Measurements from ENCODE around the gene TMEM184A.

TMEM184A gene

GRCh38 chr7:1567049-1567771 lies 11.2 kb upstream of the TMEM184A start:
- DNase-seq: no peak

GRCh38 chr7:1566687-1567048 lies 10.7 kb upstream of the TMEM184A start:
- no peak for DNase-seq

DNA sequence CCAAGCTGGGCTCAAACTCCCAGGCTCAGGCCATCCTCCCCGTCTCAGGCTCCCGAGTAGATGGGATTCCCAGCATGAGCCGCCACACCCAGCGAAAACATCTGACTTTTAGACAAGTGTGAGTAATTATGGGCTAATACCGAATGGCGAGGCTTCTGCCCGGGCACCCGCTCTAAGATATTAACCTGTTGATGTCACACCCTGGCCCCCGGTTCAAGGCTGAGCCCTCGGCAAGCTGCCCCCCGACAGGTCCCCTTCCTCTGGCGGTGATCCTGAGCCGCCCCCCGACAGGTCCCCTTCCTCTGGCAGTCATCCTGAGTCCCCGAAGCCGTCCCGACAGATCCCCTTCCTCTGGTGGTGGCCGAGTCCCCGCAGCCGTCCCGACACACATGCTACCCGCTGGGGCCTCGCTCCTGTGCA lies 8.6 kb upstream of the TMEM184A start:
- peak in 1 of 4 experiments; percentile 13 for DNase-seq

- DNase-seq: peak in 3 of 4 experiments; percentile 15 to 48 (median 18)
Observed at GRCh38 chr7:1563981-1564602, 8.1 kb upstream of the TMEM184A start.

DNA sequence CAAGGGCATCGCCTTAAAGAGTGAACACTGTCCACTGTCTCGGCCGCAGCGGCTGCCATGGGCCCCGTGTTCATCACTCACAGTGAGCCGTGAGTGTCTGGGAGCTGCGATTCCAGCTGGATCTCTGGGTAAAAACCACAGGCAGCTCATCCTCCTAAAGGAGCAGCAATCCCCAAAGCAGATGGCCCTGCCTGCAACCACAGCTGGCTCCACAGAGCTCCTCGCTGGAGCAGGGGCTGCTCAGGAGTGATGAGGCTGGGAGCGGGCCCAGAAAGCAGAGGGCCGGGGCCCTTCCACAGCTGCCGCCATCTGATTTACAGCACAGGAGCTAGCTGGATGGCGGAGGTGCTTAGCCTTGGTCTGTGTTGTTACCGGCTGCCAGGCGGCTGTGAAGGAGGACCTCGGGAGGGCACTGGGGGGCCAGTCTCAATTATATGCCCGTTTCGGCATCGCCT lies 6.6 kb upstream of the TMEM184A start:
- no peak for DNase-seq

- DNase-seq: no peak
Observed at GRCh38 chr7:1562116-1562515, 6.1 kb upstream of the TMEM184A start.

GRCh38 chr7:1561036-1561940 lies 5.3 kb upstream of the TMEM184A start:
- no peak for DNase-seq

GRCh38 chr7:1560620-1561031 lies 4.6 kb upstream of the TMEM184A start:
- DNase-seq: no peak

- DNase-seq: no peak
Observed at GRCh38 chr7:1559626-1560590, 3.9 kb upstream of the TMEM184A start.

GRCh38 chr7:1558841-1559625 lies 3.0 kb upstream of the TMEM184A start:
- peak in 1 of 4 experiments; percentile 1 for DNase-seq

DNA sequence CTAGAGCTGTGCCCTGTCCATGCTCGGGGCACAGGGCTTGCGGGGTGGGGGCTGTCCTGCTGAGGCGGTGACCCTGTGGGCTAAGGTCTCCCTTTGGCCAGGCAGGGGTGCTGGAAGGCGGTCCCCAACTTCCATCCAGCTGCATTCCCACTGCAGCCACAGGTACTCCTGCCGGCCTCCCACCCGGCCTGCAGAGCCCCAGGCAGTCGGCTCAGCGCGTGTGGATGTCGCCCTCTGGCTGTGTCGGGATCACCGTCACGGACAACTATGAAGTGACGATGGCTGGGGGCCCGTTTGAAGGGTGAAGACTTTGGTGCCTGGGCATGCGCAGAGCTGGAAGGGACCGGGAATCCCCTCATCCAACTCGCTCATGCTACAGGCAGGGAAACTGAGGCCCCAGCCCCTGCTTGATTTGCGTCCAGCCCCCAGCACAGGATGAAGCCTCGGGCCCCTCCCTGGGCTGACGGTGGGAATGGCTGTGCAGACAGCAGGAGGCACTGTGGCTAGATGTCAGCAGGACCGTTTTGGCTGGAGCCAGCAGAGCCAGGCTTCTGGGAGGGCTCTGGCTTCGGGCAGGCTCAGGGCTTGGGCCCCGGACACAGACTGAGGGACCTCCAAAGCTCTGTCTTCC lies 2.3 kb upstream of the TMEM184A start:
- DNase-seq: peak in 2 of 4 experiments; percentile 8 to 17

DNA sequence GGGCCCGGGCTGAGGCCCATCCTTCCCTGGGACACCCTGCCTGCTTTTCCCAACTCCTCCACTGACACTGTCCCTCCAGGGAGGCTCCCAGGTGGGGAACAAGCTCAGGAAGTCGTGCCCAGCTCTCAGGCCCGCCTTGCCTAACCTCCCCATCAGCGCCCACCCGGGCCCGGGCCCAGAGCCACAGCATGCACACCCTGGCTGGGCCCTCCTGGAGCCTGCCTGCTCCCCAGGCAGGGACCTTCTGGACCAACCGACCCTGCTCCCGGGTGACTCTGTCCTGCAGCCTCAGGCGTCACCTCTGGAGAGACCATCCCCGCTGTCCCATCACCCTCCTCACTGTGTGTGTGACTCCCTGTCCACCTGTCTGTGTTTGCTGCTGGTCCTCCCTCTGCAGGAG lies 1.8 kb upstream of the TMEM184A start:
- DNase-seq: no peak

DNA sequence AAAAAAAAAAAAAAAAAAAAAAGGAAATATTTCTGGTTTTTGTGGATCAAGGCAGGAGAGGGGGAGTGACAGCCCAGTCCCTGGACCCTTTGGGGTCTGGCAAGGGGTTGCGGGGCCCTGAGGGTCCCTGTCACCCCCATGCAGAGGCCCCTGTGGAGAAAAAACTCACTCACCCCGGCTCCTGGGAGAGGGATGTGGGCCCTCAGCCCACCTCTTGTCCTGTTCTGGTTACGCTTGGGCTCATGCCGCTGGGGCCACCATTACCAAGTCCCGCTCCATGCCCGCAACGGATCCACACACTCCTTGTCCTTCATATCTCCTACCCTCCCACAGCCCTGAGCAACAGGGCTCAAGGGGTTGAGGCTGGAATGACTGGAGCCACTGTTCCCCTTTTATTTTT lies 1.0 kb upstream of the TMEM184A start:
- DNase-seq: no peak

GRCh38 chr7:1555046-1555812 lies 776 bp downstream of the TMEM184A start:
- no peak for DNase-seq

DNA sequence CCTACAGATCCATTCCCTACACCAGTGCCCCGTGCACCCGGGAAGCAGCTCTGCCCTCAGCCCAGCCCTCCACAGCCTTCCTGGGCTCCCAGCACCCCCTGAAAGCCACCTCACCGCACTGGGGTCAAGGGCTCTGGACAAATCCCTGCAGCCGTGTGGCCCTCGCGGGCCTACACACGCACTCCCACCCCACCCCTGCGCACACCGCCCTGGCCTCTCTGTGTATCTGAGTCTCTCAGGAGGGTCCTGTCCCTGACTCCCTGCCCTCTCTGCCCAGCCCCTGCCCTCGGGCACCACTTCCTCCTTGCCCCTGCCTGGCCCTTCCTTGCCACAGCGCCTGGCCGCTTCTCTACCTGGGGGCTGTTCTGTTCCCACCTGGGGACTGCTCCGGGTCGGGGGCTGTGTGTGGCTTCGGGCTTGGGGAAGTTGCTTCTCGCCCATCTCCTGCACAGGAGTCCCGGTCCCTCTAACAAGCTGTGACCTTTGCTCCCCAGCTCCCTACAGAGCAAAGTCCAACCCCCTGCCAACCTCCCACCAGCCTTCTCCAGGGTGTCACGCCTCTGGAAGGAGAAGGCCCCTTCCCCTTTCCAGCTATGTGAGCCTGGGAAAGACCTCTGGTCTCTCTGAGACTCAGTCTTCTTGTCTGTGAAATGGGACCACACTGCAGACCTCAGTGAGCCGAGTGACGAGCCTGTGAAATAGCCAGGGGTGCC lies 1.5 kb downstream of the TMEM184A start:
- DNase-seq: no peak

DNA sequence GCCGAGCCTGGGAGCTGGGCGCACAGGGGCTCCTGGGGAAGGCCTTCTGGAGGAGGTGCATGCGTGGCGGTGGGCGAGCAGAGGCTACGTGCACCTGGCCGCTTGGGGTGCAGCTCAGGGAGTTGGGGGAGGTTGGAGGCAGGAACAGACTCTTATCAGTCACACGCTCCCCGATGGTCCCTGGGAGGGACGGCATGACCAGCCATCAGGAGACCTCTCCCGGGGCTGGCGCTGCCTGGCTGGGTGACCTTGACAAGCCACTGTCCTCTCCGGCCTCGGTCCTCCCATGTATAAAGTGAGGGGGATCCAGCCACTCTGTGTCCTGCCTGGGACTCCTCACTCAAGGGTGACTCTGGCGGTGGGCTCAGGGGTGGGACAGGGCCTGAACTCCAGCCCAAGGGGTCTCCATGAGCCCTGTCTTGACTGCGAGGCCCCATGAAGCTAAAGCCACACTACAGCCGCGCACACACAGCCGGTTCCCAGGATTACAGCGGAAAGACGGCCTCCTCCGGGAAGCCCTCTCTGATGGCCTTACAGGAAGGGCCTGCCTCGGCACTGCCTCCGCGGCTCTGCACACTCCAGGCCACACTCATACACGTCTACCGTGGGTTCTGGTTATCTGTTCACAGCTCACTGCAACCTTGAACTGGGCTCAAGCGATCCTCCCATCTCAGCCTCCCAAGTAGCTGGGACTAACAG lies 2.3 kb downstream of the TMEM184A start:
- DNase-seq: no peak

GRCh38 chr7:1552200-1552599 lies 3.8 kb downstream of the TMEM184A start:
- no peak for DNase-seq

GRCh38 chr7:1550846-1551155 lies 5.2 kb downstream of the TMEM184A start:
- no peak for DNase-seq

All from suppressor macrophage (primary cell).